PFSK-1 (cell line): ENCODE measurements around the gene CCDC33.

Experiments used
- POLR2AphosphoS5 ChIP-seq: IDR thresholded peaks from 2 replicates; pipeline ENCODE4 v1.6.1; 2012; ENCODE audit warnings: low read depth, mild to moderate bottlenecking, control low read depth, low read length, moderate library complexity
- TAF1 ChIP-seq: IDR thresholded peaks from 2 replicates; pipeline ENCODE4 v1.6.1; 2012; ENCODE audit warnings: low read length, control low read depth, borderline replicate concordance; ENCODE audit not compliant: insufficient read depth

GRCh38 chr15:74193299-74193718 is 42.8 kb upstream of the CCDC33 start:
- TF ChIP-seq POLR2AphosphoS5 (no peak), TAF1 (no peak)
